Panc1 (cell line): ENCODE results near the gene THRAP3. TPM values are rescaled to one million over a fixed set of nuclear protein-coding genes. Genes with fewer than 3 reads are reported as not detected.

Experiments
- ATAC-seq: fragments of 200-7000 bp; cut with Tn5 transposase; 2 replicates; pipeline ENCODE4 v1.9.1; 2020; ENCODE audit warnings: mild to moderate bottlenecking, moderate library complexity
- BruUV-seq: library from RNA; stranded (reverse); fragments of 400-500 nt; replicated peaks from 2 replicates; lab custom pipeline; 2021; lab: Mats Ljungman, UMichigan
- CTCF ChIA-PET: fragments of 300-600 bp; sonication (Branson Sonifier 250); formaldehyde crosslinking; loops from one replicate; lab custom pipeline; 2022; ENCODE audit warnings: antibody characterized with exemption; lab: Charles Lee
- POLR2A ChIA-PET: fragments of 300-600 bp; sonication (Branson Sonifier 250); formaldehyde crosslinking; loops from one replicate; lab custom pipeline; 2022; ENCODE audit warnings: antibody characterized with exemption; lab: Charles Lee
- DNase-seq: peaks from one replicate; pipeline ENCODE4 v3.0.0-alpha.2; 2010; ENCODE audit warnings: low read depth, low spot score
- H3K27ac ChIP-seq: 2 replicates; pipeline ENCODE4 v1.5.1; 2011; ENCODE audit warnings: mild to moderate bottlenecking, low read length, inconsistent platforms
- H3K27me3 ChIP-seq: fragments of 200-500 bp; sonication (Bioruptor generic); 2 replicates; pipeline ENCODE4 v1.6.0; 2014; ENCODE audit warnings: low read length, inconsistent platforms; ENCODE audit not compliant: control insufficient read depth, insufficient read depth
- H3K36me3 ChIP-seq: fragments of 200-500 bp; sonication (Bioruptor generic); 2 replicates; pipeline ENCODE4 v1.5.1; 2014; ENCODE audit warnings: inconsistent platforms, mild to moderate bottlenecking, low read length, moderate library complexity; ENCODE audit not compliant: control insufficient read depth, insufficient read depth
- H3K4me1 ChIP-seq: 2 replicates; pipeline ENCODE4 v1.5.1; 2011; ENCODE audit warnings: inconsistent platforms, mild to moderate bottlenecking, low read length, moderate library complexity; ENCODE audit not compliant: control insufficient read depth, insufficient read depth
- H3K4me3 ChIP-seq, 2 experiments: 2 replicates each; pipeline ENCODE4 v1.5.1; 2011 to 2012; ENCODE audit warnings: low read depth in 2 of 2, low read length in 2 of 2, mild to moderate bottlenecking in 2 of 2, inconsistent platforms in 1 of 2, moderate library complexity in 1 of 2
- H3K9me3 ChIP-seq: fragments of 200-500 bp; sonication (Bioruptor generic); 2 replicates; pipeline ENCODE4 v1.5.1; 2014; ENCODE audit warnings: low read depth, mild to moderate bottlenecking, inconsistent platforms, low read length, moderate library complexity; ENCODE audit not compliant: control insufficient read depth, insufficient read depth
- POLR2AphosphoS5 ChIP-seq: IDR thresholded peaks from 2 replicates; pipeline ENCODE4 v1.6.1; 2012; ENCODE audit warnings: mild to moderate bottlenecking, low read depth, low read length, moderate library complexity
- SIN3A ChIP-seq: IDR thresholded peaks from 2 replicates; pipeline ENCODE4 v1.6.1; 2012; ENCODE audit warnings: low read depth, mild to moderate bottlenecking, low read length, moderate library complexity, borderline replicate concordance; ENCODE audit not compliant: insufficient read depth
- TCF7L2 ChIP-seq: IDR thresholded peaks from 2 replicates; pipeline ENCODE4 v1.6.1; 2011; ENCODE audit warnings: mild to moderate bottlenecking, low read depth, low read length, inconsistent platforms
- in situ Hi-C: cut with HindIII; loops from 2 replicates; pipeline ENCODE4 v1.10.0; 2016; ENCODE audit warnings: low sequenced_read_pairs, low pct_unique_long_range_greater_than_20kb
- intact Hi-C: fragments of 100-400 bp; cut with micrococcal nuclease; formaldehyde crosslinking; loops from one replicate; pipeline ENCODE4 v1.10.0; 2022; ENCODE audit not compliant: unreplicated experiment
- total RNA-seq: library from RNA; stranded (reverse); gene quantifications from one replicate; pipeline ENCODE4 v1.2.1, GENCODE V29; 2021; ENCODE audit not compliant: unreplicated experiment
- TF ChIP-seq, protein P1 (sequence below), 2 experiments: IDR thresholded peaks; 2 replicates each; pipeline ENCODE4 v1.6.1; 2011 to 2012; ENCODE audit warnings: low read depth in 2 of 2, control low read depth in 1 of 2, low read length in 1 of 2, mild to moderate bottlenecking in 1 of 2, moderate library complexity in 1 of 2; ENCODE audit not compliant: insufficient read depth in 1 of 2
- TF ChIP-seq, protein P2 (sequence below): fragments of 450-650 bp; IDR thresholded peaks from 2 replicates; pipeline ENCODE4 v1.5.1; 2017; ENCODE audit warnings: mild to moderate bottlenecking

THRAP3 gene
- total RNA-seq, 1 experiment from 2014 or later, result 114 TPM

DNA sequence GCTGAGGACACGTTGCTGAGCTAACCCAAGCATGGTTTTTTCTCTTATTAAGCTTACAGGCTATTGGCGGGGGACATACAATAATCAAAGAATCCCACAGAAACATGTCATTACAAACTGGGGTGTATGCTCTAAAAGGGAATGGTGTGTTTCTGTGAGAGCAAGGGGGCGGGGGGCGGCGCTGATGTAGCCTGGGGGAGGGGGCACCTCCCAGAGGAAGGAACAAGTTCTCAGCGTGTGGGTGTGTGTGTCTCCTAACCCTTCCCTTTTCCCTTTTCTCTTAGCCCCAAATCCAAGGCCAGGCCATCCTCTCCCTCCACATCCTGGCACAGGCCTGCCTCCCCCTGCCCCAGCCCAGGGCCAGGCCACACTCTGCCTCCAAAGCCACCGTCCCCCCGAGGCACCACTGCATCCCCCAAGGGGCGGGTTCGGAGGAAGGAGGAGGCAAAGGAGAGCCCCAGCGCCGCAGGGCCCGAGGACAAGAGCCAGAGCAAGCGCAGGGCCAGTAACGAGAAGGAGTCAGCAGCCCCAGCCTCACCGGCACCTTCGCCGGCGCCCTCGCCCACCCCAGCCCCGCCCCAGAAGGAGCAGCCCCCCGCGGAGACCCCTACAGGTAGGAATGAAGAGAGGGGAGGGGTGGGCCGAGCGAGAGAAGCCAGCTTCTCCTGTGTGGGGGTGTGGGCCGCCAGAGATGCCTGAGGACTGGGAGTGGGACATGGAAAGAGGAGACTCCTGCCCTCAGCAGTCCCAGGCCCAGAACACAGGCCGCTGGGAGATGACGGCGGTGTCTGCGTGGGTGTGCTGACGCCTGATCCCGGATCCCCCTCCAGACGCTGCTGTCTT lies 46.4 kb upstream of the THRAP3 start:
- DNase-seq, result no peak
- ChIA-PET POLR2A (no interaction called here), CTCF (no interaction called here)
- peaks cover 12% of the 10 kb centered on the region for H3K36me3 ChIP-seq
- H3K9me3 ChIP-seq, result no peaks in the 10 kb centered on the region
- no peak overlapping the region for H3K4me3 ChIP-seq
- BruUV-seq, result no TSS peak
- H3K27ac ChIP-seq, result no peak overlapping the region
- peaks cover 3% of the 10 kb centered on the region; the same call in 1 of the 2 replicates for H3K4me1 ChIP-seq
- intact Hi-C loops, result no loop called here
- no peak for ATAC-seq
- H3K27me3 ChIP-seq, result no peaks in the 10 kb centered on the region
- in situ Hi-C loops, result no loop called here
- TF ChIP-seq, protein P1, sequence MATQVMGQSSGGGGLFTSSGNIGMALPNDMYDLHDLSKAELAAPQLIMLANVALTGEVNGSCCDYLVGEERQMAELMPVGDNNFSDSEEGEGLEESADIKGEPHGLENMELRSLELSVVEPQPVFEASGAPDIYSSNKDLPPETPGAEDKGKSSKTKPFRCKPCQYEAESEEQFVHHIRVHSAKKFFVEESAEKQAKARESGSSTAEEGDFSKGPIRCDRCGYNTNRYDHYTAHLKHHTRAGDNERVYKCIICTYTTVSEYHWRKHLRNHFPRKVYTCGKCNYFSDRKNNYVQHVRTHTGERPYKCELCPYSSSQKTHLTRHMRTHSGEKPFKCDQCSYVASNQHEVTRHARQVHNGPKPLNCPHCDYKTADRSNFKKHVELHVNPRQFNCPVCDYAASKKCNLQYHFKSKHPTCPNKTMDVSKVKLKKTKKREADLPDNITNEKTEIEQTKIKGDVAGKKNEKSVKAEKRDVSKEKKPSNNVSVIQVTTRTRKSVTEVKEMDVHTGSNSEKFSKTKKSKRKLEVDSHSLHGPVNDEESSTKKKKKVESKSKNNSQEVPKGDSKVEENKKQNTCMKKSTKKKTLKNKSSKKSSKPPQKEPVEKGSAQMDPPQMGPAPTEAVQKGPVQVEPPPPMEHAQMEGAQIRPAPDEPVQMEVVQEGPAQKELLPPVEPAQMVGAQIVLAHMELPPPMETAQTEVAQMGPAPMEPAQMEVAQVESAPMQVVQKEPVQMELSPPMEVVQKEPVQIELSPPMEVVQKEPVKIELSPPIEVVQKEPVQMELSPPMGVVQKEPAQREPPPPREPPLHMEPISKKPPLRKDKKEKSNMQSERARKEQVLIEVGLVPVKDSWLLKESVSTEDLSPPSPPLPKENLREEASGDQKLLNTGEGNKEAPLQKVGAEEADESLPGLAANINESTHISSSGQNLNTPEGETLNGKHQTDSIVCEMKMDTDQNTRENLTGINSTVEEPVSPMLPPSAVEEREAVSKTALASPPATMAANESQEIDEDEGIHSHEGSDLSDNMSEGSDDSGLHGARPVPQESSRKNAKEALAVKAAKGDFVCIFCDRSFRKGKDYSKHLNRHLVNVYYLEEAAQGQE (IDR thresholded peaks at IDR 0.05; ENCODE audit: insufficient read depth in 1 of 2, low read depth in 2 of 2, low read length in 1 of 2), result no peak
- TF ChIP-seq TCF7L2 (no peak), POLR2AphosphoS5 (no peak), SIN3A (no peak)
- TF ChIP-seq, protein P2, sequence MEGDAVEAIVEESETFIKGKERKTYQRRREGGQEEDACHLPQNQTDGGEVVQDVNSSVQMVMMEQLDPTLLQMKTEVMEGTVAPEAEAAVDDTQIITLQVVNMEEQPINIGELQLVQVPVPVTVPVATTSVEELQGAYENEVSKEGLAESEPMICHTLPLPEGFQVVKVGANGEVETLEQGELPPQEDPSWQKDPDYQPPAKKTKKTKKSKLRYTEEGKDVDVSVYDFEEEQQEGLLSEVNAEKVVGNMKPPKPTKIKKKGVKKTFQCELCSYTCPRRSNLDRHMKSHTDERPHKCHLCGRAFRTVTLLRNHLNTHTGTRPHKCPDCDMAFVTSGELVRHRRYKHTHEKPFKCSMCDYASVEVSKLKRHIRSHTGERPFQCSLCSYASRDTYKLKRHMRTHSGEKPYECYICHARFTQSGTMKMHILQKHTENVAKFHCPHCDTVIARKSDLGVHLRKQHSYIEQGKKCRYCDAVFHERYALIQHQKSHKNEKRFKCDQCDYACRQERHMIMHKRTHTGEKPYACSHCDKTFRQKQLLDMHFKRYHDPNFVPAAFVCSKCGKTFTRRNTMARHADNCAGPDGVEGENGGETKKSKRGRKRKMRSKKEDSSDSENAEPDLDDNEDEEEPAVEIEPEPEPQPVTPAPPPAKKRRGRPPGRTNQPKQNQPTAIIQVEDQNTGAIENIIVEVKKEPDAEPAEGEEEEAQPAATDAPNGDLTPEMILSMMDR, result no peak

DNA sequence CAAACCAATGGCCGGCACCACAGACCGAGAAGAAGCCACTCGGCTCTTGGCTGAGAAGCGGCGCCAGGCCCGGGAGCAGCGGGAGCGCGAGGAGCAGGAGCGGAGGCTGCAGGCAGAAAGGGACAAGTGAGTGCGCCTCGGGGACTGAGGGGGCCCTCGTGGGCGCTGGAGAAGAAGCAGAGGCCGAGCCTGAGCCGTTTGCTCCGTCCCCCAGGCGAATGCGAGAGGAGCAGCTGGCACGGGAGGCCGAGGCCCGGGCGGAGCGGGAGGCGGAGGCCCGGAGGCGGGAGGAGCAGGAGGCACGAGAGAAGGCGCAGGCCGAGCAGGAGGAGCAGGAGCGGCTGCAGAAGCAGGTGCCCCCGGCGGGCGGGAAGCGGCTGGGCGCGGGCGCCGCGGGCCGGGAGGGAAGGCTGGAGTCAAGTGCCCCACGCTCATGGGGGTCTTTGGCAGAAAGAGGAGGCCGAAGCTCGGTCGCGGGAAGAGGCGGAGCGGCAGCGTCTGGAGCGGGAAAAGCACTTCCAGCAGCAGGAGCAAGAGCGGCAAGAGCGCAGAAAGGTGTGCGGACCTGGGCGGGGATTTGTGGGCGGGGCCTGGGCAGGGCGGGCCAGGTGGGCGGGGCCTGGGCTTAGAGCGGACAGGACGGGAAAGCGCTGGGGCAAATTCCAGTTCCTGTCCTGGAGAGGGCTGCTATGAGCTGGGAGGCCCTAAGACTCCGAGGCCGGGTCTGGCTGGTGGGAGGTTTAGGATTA lies 45.6 kb upstream of the THRAP3 start:
- Histone ChIP-seq H3K27ac (no peak overlapping the region), H3K4me3 (no peak overlapping the region), H3K27me3 (no peaks in the 10 kb centered on the region), H3K9me3 (no peaks in the 10 kb centered on the region), H3K36me3 (peaks cover 5% of the 10 kb centered on the region), H3K4me1 (peaks cover 8% of the 10 kb centered on the region; the same call in 1 of the 2 replicates)
- BruUV-seq, result no TSS peak
- in situ Hi-C loops (no loop called here), intact Hi-C loops (no loop called here)
- POLR2A ChIA-PET, result no interaction called here
- TF ChIP-seq, protein P1 (IDR thresholded peaks at IDR 0.05; ENCODE audit: insufficient read depth in 1 of 2, low read depth in 2 of 2, low read length in 1 of 2), result no peak
- TF ChIP-seq POLR2AphosphoS5 (no peak), SIN3A (no peak), TCF7L2 (no peak)
- TF ChIP-seq, protein P2, result no peak
- ATAC-seq, result 0 out of 2 replicates have a peak, but pooled peaks have one; percentile 39
- CTCF ChIA-PET, result no interaction called here
- no peak for DNase-seq
